IPS-18c (cell line): ENCODE data around the gene ENTPD5.
"Not testable (repeated sequence)": the region's sequence is repeated elsewhere in the genome, so short reads cannot be mapped to it uniquely, and the experiment has no call there.

Experiments
- H3K4me3 ChIP-seq: 2 replicates; pipeline ENCODE4 v1.7.0; 2013; ENCODE audit warnings: low read depth, mild to moderate bottlenecking, low read length, moderate library complexity; ENCODE audit not compliant: insufficient read depth
- H3K9me3 ChIP-seq: one replicate; pipeline ENCODE4 v1.6.1; 2013; ENCODE audit warnings: mild to moderate bottlenecking, low read length, moderate library complexity; ENCODE audit not compliant: control insufficient read depth, insufficient read depth

Gene ENTPD5

DNA sequence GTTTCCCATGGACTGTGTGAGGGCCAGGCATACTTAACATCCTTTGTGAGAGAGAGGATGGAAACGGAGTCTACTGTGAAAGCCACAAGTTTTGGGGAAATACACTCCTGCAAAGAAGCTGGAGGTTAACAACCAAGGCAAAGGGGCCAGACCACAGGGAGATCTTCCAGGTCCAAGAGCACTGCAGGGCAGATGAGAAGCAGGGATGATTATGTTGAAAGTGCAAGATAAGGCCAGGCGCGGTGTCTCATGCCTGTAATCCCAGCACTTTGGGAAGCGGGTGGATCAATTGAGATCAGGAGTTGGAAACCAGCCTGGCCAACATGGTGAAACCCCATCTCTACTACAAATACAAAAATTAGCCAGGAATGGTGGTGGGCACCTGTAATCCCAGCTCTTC is 53.9 kb downstream of the ENTPD5 start:
- no peaks in the 10 kb centered on the region for H3K9me3 ChIP-seq
- H3K4me3 ChIP-seq: no peak overlapping the region

GRCh38 chr14:73961192-73961591 is 57.9 kb downstream of the ENTPD5 start:
- Histone ChIP-seq H3K9me3 (no peaks in the 10 kb centered on the region), H3K4me3 (no peak overlapping the region)

DNA sequence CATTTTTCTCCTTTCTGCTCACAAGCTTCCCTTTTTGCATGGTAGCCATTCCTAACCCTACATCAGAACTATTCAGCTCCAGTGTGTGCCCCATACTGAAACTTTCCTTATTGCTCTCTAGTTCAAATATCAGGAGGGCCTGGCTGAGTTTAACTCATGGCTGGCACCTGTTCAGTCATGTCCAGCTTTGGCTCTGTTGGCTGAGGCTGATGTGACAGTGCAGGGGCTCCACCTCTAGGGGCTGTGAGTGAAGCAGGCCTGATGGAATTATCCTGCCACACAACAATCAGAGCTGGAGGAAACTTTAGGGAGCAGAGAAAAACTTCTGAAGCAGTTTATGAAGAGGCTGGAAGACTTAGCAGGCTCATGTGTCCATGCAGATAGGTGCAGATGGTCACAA is 60.5 kb downstream of the ENTPD5 start:
- no peak overlapping the region for H3K4me3 ChIP-seq
- no peaks in the 10 kb centered on the region for H3K9me3 ChIP-seq

DNA sequence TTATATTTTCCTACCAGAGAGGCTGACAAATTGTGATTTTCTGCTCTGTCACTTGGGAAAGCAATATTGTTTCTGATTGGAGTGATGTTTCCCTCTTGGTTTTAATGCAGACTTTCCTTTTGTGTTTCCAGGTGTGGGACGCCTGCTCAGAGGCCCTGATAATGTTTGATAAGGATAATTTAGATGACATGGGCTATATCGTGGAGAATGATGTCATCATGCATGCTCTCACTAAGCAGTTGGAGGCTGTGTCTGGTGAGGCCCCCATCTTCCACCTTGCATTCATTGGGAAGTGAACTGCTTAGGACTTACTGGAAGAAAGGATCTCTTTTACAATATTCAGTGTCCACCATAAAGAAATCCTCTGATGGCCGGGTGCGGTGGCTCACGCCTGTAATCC is 63.4 kb downstream of the ENTPD5 start:
- H3K9me3 ChIP-seq: no peaks in the 10 kb centered on the region

GRCh38 chr14:73953731-73954130 is 65.4 kb downstream of the ENTPD5 start:
- no peaks in the 10 kb centered on the region for H3K9me3 ChIP-seq

More for the DNA sequence above, 63.4 kb downstream of the ENTPD5 start:
- H3K4me3 ChIP-seq: no peak overlapping the region

DNA sequence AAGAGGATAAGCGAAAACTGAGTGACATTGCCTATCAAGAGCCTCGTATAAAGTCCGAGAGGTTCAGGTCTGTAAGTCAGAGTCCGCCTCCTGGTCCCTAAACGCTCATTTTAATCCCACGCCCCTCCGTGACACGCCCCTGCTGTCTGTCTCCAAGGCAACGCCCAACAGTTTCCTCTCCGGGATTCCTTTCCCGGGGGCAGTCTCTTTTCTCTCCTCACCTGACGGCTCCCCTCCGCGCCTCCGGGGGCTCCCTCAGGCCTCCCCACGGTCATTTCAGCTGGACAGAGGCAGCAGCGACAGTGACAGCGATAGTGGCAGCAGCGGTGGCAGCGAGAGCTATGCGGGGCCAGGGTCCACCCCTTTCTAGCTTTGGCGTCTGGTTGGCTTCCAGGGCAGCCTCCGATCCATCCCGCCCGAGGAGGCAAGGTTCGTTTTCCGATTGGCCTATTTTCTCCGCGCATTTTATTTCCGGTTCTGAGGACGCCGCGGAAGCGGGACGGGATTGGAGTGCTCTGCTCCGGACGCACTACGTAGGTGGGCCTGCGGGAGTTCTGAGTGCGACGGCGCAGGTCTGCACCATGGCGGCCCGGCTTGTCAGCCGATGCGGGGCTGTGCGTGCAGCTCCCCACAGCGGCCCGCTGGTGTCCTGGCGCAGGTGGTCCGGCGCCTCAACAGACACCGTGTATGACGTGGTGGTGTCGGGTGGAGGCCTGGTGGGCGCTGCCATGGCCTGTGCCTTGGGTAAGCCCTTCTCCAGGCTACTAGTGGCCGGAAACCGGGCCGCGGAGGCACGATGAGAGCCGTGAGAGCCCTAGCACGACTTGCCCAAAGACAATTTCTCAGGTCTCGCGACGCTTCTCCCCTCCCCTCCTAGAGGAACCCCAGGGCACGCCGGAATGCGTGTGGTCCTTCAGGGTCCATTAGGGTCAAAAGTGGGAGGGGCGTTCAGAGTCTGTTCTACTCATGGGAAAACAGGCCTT is 69.0 kb downstream of the ENTPD5 start, which contains the start of the genes COQ6 and FAM161B:
Gene COQ6 (plus strand): TSS at position 551 of the 983 bp plus-strand sequence. CDS start 31 bp downstream, at position 582.
Gene FAM161B (minus strand): TSS at position 343 of the 983 bp plus-strand sequence. CDS start 68 bp downstream, at position 275.
- Histone ChIP-seq H3K9me3 (no peaks in the 10 kb centered on the region), H3K4me3 (peak within 1 kb of the TSS; percentile 82)

More at GRCh38 chr14:73953731-73954130, 65.4 kb downstream of the ENTPD5 start:
- H3K4me3 ChIP-seq: no peak overlapping the region

DNA sequence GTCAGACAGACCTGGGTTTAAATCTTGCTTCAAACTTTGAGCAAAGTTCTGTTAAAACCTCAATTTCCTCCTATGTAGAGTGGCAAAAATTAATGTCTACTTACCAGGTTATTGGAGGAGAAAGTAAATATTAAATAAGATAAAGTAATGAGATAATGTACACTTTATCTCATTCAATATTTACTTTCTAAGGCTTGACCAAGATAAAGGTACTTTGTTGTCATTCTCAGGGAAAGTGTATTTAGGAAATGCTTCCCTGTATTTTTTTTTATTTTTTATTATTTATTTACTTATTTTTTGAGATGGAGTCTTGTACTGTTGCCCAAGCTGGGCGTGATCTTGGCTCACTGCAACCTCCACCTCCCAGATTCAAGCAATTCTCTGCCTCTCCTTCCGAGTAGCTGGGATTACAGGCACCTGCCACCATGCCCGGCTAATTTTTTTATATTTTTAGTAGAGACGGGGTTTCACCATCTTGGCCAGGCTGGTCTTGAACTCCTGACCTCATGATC is 73.9 kb downstream of the ENTPD5 start:
- Histone ChIP-seq H3K4me3 (no peak overlapping the region), H3K9me3 (no peaks in the 10 kb centered on the region)

GRCh38 chr14:73944432-73945158 is 74.5 kb downstream of the ENTPD5 start:
- H3K9me3 ChIP-seq: no peaks in the 10 kb centered on the region

GRCh38 chr14:73943083-73943482 is 76.0 kb downstream of the ENTPD5 start:
- Histone ChIP-seq H3K4me3 (no peak overlapping the region), H3K9me3 (no peaks in the 10 kb centered on the region)

More at GRCh38 chr14:73944432-73945158, 74.5 kb downstream of the ENTPD5 start:
- no peak overlapping the region for H3K4me3 ChIP-seq

DNA sequence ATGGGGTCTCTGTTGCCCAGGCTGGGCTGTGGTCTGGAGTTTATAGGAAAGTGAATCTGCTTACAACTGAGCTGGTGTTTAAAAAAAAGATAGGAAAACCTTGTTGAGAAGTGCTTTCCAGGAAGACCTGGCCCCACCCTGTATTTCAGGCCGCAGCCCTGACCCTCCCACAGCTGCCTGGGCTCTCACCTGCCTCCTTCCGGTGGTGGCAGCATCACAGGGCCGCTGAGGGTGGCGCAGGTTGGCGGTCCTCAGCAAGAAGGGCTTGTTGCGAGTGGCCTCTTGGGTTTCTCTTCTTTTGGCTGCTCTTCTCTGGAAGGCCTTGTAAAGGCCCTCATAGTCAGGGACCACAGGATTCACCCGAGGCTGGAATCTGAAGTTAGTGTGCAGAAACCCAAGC is 76.9 kb downstream of the ENTPD5 start:
- no peaks in the 10 kb centered on the region for H3K9me3 ChIP-seq
- no peak overlapping the region for H3K4me3 ChIP-seq

DNA sequence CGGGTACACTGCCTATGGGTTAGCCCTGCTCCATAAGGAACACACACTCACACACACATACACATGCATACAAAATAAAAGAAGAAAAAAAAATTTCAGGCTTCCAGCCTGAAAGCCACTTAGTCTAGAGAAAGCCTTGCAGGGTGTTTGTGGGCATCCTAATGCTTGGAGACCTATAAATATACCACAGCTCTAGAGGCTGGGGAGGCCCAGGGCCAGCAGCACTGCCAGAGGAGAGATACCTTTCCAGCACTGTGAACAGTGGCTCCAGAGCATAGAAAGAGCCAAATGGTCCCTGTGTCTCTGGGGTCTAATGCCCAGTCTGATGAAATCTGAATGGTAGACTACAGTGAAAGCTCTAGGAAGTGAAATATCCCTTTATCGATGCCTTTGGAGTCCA is 82.1 kb downstream of the ENTPD5 start:
- Histone ChIP-seq H3K9me3 (no peaks in the 10 kb centered on the region), H3K4me3 (no peak overlapping the region)

- Histone ChIP-seq H3K9me3 (no peaks in the 10 kb centered on the region), H3K4me3 (no peak overlapping the region)
Observed at GRCh38 chr14:73936548-73936947, 82.5 kb downstream of the ENTPD5 start.

GRCh38 chr14:73935666-73936065 is 83.4 kb downstream of the ENTPD5 start:
- Histone ChIP-seq H3K9me3 (no peaks in the 10 kb centered on the region), H3K4me3 (no peak overlapping the region)

DNA sequence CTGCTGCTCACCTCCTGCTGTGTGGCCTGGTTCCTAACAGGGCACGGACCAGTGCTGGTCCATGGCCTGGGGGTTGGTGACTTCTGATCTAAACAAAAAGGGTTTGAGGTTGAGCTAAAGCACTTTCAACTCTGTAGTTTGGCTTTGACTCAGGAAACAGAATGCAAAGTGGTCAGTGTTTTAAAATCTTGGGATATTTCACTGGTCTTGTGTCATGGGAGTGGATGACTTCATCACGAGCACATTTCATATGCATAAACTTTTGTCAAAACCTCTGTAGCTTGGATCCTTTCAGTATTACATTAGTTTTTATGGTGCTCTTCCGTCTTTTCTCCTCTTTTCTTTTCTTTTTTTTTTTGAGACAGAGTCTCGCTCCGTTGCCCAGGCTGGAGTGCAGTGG is 94.8 kb downstream of the ENTPD5 start:
- H3K4me3 ChIP-seq: no peak overlapping the region
- no peaks in the 10 kb centered on the region for H3K9me3 ChIP-seq

GRCh38 chr14:73919457-73919856 is 99.6 kb downstream of the ENTPD5 start:
- not testable (repeated sequence) for H3K4me3 ChIP-seq, H3K9me3 ChIP-seq

DNA sequence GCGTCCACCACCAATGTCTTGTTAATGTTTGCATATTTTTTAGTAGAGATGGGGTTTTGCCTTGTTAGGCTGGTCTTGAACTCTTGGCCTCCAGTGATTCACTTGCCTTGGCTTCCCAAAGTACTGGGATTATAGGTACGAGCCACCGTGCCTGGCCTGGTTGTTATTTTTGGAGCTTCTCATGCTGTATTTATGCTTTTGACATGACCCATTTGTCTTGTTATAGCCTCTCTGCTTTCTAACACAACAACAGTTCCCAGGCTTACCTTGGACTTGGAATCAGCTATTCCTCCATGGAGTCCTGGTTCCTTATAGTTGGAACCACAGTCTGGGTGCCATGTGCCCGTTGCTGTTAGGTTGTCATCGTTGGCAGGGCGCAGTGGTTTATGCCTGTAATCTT is 102.8 kb downstream of the ENTPD5 start:
- Histone ChIP-seq H3K9me3 (no peaks in the 10 kb centered on the region), H3K4me3 (no peak overlapping the region)

GRCh38 chr14:73913256-73913655 is 105.8 kb downstream of the ENTPD5 start:
- Histone ChIP-seq H3K9me3 (no peaks in the 10 kb centered on the region), H3K4me3 (no peak overlapping the region)
